Gastrocnemius medialis (tissue), 4 donors: ENCODE data around the gene PHF1. TPM values are rescaled to one million over a fixed set of nuclear protein-coding genes. Genes with fewer than 3 reads are reported as not detected.
A peak's percentile ranks its signal among the peaks of the same experiment; 100 is the strongest.

ENCODE experiments used
- ATAC-seq, 2 donors: fragments of 150-250 bp; one replicate each; pipeline ENCODE4 v1.9.1; 2016
- DNase-seq, 2 donors: peaks; one replicate each; pipeline ENCODE4 v3.0.0-alpha.2; 2019
- H3K27ac ChIP-seq, 4 donors: fragments of 200-600 bp; sonication (generic); 1 replicate in 1 of 4; 2 replicates in 3 of 4; pipeline ENCODE4 v1.5.1; 2016 to 2018; ENCODE audit warnings: mild to moderate bottlenecking in 2 of 4, moderate library complexity in 1 of 4
- H3K27me3 ChIP-seq, 3 donors: fragments of 200-600 bp; sonication (generic) in 2 of 3; 1 replicate in 1 of 3; 2 replicates in 2 of 3; pipeline versions ENCODE4 v1.5.1 to v1.6.0; 2016 to 2019; ENCODE audit warnings: mild to moderate bottlenecking in 1 of 3, moderate library complexity in 1 of 3
- H3K36me3 ChIP-seq, 2 donors: fragments of 200-600 bp; sonication (generic) in 1 of 2; one replicate each; pipeline ENCODE4 v1.5.1; 2017 to 2018
- H3K4me1 ChIP-seq, 2 donors: fragments of 200-600 bp; sonication (generic) in 1 of 2; one replicate each; pipeline ENCODE4 v1.5.1; 2016 to 2017; ENCODE audit warnings: mild to moderate bottlenecking in 2 of 2
- H3K4me3 ChIP-seq, 4 donors: fragments of 200-600 bp; sonication (generic) in 3 of 4; 1 replicate in 1 of 4; 2 replicates in 3 of 4; pipeline ENCODE4 v1.5.1; 2016 to 2019; ENCODE audit warnings: mild to moderate bottlenecking in 2 of 4
- H3K9me3 ChIP-seq, 3 donors: fragments of 200-600 bp; sonication (generic) in 2 of 3; 1 replicate in 1 of 3; 2 replicates in 2 of 3; pipeline ENCODE4 v1.5.1; 2016 to 2019
- CTCF ChIP-seq, 5 experiments: fragments of 450-650 bp in 3 of 5; fragments of 200-600 bp in 2 of 5; sonication (generic) in 2 of 5; IDR thresholded peaks in 4 of 5; conservative IDR thresholded peaks in 1 of 5; 1 replicate in 4 of 5; 2 replicates in 1 of 5; pipeline ENCODE4 v1.5.1; 2016 to 2019; ENCODE audit warnings: antibody characterized with exemption in 5 of 5, mild to moderate bottlenecking in 3 of 5, moderate library complexity in 3 of 5
- POLR2A ChIP-seq, 2 donors: fragments of 450-650 bp; IDR thresholded peaks; one replicate each; pipeline ENCODE4 v1.6.1; 2017; ENCODE audit warnings: antibody characterized with exemption in 2 of 2, mild to moderate bottlenecking in 2 of 2, moderate library complexity in 2 of 2
- in situ Hi-C, 4 donors: fragments of 200-750 bp; cut with MboI; loops; one replicate each; pipeline versions ENCODE4 v1.15.0 to v1.8.0; 2017; ENCODE audit warnings: low sequenced_read_pairs in 4 of 4
- intact Hi-C: fragments of 100-400 bp; cut with DNase I; formaldehyde crosslinking; loops from one replicate; pipeline ENCODE4 v1.15.1; 2023; ENCODE audit warnings: low total_unique reads
- total RNA-seq, 4 donors: library from RNA; depleted of rRNA; stranded (reverse); fragments of >200 nt; gene quantifications; one replicate each; pipeline versions ENCODE4 v1.1.0 to v1.2.3, GENCODE V29; 2016

PHF1 gene
- total RNA-seq, 4 donors from 2014 or later = 53.5 to 65.8 (median 62.9) TPM

DNA sequence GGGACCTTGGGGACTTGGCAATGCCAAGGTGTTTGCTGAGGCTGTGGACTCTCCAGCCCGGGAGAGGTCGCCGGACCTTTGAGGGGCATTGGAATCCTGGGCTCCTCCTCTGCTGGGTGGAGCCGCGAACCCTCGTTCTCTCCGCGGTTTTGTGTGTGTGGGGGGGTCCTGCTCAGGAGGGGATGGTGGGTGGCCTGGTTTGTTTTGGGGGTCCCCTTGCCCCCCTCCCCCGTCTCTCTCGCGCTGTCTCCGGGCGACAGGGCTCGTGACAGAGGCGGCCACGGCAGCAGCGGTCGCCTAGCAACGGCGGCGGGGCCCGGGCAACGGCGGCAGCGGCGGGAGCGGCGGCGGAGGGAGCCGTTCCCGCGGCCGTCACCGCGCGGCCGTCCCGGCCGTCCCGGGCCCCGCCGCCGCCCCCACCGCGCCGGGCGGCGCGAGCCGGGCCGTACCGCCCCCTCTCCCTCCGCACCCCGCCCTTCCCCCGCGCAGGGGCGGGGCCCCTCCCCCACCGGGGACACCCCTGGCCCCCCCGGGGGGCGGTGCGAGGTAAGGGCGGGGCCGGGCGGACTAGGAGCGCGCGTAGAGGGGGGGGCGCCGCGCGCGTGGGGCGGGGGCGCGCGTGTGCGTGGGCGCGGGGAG is 16.9 kb downstream of the PHF1 start:
- Histone ChIP-seq H3K27me3 (no peaks in the 10 kb centered on the region), H3K4me3 (peak overlapping the region; percentile 60 to 75 (median 64)), H3K27ac (peak overlapping the region; percentile 52 to 91 (median 78)), H3K4me1 (peaks cover 24 to 29% of the 10 kb centered on the region in 2 donors), H3K36me3 (no peaks in the 10 kb centered on the region), H3K9me3 (no peaks in the 10 kb centered on the region)
- peak in 1 of 2 donors; percentile 12 for ATAC-seq
- no peak for DNase-seq
- intact Hi-C loops = loop anchor here (5.0 kb wide), 1 partner anchor 140 kb away; the partner anchor contains the start of genes PFDN6 and WDR46
- in situ Hi-C loops = no loop called here
- TF ChIP-seq CTCF (IDR thresholded peaks at IDR 0.05 in 4 of 5, conservative IDR thresholded peaks at IDR 0.05 in 1 of 5) (no peak), POLR2A (IDR thresholded peaks at IDR 0.05) (no peak)

DNA sequence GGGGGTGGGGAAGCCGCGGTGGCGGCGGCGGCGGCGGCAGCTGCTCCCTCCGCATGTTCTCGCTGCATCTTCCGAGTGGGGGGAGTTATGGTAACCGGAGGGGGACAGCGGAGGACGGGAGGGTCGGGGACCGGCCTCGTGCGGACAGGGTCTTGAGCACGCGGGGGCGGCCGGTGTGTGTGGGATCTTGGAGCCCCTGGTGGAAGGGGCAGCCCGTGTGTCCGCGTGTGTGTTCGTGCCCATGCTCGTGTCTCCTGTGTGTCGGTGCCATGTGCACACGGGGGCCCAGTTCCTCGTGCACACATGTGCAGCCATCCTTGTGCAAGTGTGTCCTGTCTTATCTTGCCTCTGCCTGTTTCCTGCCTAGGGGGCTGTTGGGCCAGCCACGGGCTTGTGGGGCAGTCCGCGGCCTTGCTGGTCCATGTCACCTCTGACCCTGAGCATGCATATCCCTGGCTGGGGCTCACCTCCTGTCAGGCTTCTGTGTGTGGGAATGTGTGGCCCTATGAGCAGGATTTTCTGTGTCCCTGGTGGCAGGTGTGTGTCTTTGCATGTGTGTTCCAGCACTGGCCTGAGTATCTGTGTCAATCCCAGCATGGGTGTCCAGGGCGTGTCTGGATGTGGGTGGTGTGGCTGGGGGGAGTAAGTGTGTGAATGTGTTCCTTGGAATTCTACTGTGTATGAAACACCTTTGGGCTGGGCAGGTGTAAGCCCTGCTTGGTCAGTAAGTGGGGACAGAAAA is 17.6 kb downstream of the PHF1 start:
- H3K4me3 ChIP-seq = peak overlapping the region; percentile 18 to 75 (median 42)
- no peaks in the 10 kb centered on the region for H3K27me3 ChIP-seq
- peak overlapping the region in 3 of 4 donors; percentile 31 to 51 (median 35) for H3K27ac ChIP-seq
- intact Hi-C loops = loop anchor here (5.0 kb wide), 1 partner anchor 141 kb away; the partner anchor contains the start of genes PFDN6 and WDR46
- no peaks in the 10 kb centered on the region for H3K36me3 ChIP-seq
- peaks cover 24 to 31% of the 10 kb centered on the region in 2 donors for H3K4me1 ChIP-seq
- TF ChIP-seq CTCF (IDR thresholded peaks at IDR 0.05 in 4 of 5, conservative IDR thresholded peaks at IDR 0.05 in 1 of 5) (peak in 1 of 5 experiments; percentile 30), POLR2A (IDR thresholded peaks at IDR 0.05) (no peak)
- in situ Hi-C loops = no loop called here
- no peaks in the 10 kb centered on the region for H3K9me3 ChIP-seq
- ATAC-seq (no peak), DNase-seq (no peak)

DNA sequence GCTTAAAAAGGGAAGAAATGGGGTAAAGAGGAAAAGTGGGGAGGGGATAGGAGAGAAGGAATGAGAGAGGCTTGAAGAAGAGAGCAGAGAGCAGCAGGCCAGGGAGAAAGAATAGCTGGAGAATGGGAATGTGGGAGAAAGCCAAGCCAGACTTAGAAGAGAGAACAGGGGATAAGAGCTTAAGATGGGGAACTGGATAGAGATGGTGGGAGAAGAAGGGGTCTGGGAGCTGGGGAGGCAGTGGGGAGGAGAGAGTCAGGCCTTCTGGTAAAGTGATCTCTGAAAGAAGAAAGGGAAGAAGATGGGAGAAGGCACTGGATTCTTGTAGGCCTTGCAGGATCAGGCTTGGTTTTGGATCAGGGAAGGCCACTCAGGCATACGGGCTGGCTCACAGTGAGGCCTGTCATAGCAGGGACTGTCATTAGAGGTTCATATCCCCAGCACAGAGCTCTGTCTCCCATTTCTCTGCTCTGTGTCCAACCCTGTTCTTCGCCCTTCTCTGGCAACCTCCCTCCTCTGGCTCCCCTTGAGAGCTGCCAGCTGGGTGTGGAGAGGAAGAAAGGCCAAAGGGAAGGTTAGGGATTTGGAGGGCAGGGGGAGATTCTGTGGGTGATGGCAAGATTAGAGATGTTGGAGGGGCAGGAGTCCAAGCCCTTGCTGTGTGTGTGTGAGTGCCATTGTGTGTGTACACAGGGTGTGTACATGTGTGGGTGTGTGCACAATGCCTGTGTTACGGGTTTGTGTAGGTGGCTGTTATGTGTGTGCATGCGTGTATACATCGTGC is 18.3 kb downstream of the PHF1 start:
- ATAC-seq = no peak
- peaks cover 29 to 37% of the 10 kb centered on the region in 2 donors for H3K4me1 ChIP-seq
- TF ChIP-seq POLR2A (IDR thresholded peaks at IDR 0.05) (no peak), CTCF (IDR thresholded peaks at IDR 0.05 in 4 of 5, conservative IDR thresholded peaks at IDR 0.05 in 1 of 5) (no peak)
- no peak for DNase-seq
- H3K36me3 ChIP-seq = no peaks in the 10 kb centered on the region
- H3K4me3 ChIP-seq = no peak overlapping the region
- no peaks in the 10 kb centered on the region for H3K27me3 ChIP-seq
- H3K27ac ChIP-seq = peak overlapping the region in 3 of 4 donors; percentile 26 to 51 (median 35)
- H3K9me3 ChIP-seq = no peaks in the 10 kb centered on the region
- intact Hi-C loops (loop anchor here (5.0 kb wide), 1 partner anchor 142 kb away; the partner anchor contains the start of genes PFDN6 and WDR46), in situ Hi-C loops (no loop called here)

DNA sequence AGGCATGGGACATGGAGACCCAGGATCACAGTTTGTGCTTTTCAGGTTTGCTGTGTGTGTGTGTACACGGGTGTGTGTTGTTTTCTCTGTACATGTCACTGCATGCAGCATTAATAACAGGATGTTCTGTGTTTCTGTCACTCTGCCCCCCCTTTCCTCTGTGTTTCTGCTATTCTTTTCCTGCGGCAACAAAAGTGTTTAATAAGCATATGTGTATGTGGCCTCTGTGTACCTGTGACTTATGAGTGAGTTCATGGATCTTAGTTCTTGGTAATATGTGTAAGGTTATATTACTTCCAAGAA is 18.9 kb downstream of the PHF1 start:
- TF ChIP-seq CTCF (IDR thresholded peaks at IDR 0.05 in 4 of 5, conservative IDR thresholded peaks at IDR 0.05 in 1 of 5) = no peak
- TF ChIP-seq POLR2A (IDR thresholded peaks at IDR 0.05) = no peak
- ATAC-seq (no peak), DNase-seq (no peak)
- intact Hi-C loops = loop anchor here (5.0 kb wide), 1 partner anchor 142 kb away; the partner anchor contains the start of genes PFDN6 and WDR46
- H3K9me3 ChIP-seq = no peaks in the 10 kb centered on the region
- no peak overlapping the region for H3K27ac ChIP-seq
- H3K4me3 ChIP-seq = no peak overlapping the region
- no peaks in the 10 kb centered on the region for H3K36me3 ChIP-seq
- no peaks in the 10 kb centered on the region for H3K27me3 ChIP-seq
- in situ Hi-C loops = no loop called here
- peaks cover 26 to 33% of the 10 kb centered on the region in 2 donors for H3K4me1 ChIP-seq
